Osteocyte (in vitro differentiated cells): ENCODE measurements around the gene GRIN1. TPM values are rescaled to one million over a fixed set of nuclear protein-coding genes. Genes with fewer than 3 reads are reported as not detected.

Source experiments
- DNase-seq: peaks from one replicate; pipeline ENCODE4 v3.0.0; 2021; ENCODE audit warnings: mixed read lengths; ENCODE audit not compliant: unreplicated experiment; ENCODE audit errors: extremely low spot score
- H3K27ac Mint-ChIP-seq: one replicate; pipeline ENCODE4 v1.8.0; 2021; ENCODE audit warnings: mild to moderate bottlenecking, mixed read lengths; ENCODE audit not compliant: unreplicated experiment
- H3K27me3 Mint-ChIP-seq: one replicate; pipeline ENCODE4 v1.8.0; 2021; ENCODE audit warnings: mixed read lengths; ENCODE audit not compliant: unreplicated experiment
- H3K36me3 Mint-ChIP-seq: one replicate; pipeline ENCODE4 v1.8.0; 2021; ENCODE audit warnings: mixed read lengths; ENCODE audit not compliant: unreplicated experiment
- H3K4me1 Mint-ChIP-seq: one replicate; pipeline ENCODE4 v1.8.0; 2021; ENCODE audit warnings: mixed read lengths; ENCODE audit not compliant: unreplicated experiment
- H3K4me3 Mint-ChIP-seq: one replicate; pipeline ENCODE4 v1.8.0; 2021; ENCODE audit warnings: mild to moderate bottlenecking, moderate library complexity, mixed read lengths; ENCODE audit not compliant: unreplicated experiment
- H3K9me3 Mint-ChIP-seq: one replicate; pipeline ENCODE4 v1.8.0; 2021; ENCODE audit warnings: mixed read lengths; ENCODE audit not compliant: unreplicated experiment
- total RNA-seq: library from RNA; stranded (reverse); gene quantifications from 2 replicates; pipeline ENCODE4 v1.2.1, GENCODE V29; 2021
- TF ChIP-seq, protein P1 (sequence below): fragments of 200-600 bp; sonication (generic); IDR thresholded peaks from 2 replicates; pipeline ENCODE4 v1.5.0; 2021; ENCODE audit warnings: antibody characterized with exemption, mild to moderate bottlenecking, moderate library complexity

The GRIN1 gene
- total RNA-seq, 1 donor from 2014 or later: not detected

DNA sequence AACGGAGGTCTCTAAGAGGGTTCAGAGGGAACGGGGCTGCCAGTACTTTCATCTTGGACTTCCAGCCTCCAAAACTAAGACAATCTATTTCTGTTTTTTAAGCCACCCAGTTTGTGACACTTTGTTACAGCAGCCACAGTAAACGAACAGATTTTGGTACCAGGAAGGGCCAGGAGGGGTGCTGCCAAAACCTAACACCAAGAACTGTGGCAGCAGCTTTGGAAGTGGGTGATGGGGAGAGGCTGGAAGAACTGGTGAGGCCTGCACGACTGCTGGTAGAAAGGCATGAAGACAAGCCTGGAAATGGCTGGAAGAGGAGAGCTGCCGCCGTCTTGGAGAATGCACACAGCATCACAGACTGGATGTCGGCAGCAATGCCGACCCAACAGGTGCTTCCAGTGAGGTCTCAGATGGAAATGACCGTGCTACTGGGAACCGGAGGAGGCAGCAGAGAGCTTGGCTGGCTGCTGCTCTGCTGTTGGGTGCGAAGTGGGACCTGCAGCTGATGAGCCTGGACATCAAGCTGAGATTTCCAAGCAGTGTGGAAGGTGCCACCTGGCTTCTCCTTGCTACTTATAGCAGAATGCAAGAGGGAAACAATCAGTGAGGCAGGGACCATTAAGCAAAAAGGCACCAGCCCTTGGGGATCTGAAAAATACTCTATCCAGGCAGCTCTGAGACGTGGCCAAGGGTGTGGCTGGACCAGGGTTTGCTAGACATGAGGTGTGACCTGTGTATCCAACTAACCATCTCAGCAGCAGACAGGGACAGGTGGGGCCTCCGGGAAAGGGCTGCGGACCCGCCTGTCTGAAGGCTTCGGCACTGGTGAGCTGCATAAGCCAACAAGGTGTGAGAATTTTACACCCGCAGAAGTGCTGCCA, 37.6 kb downstream of the GRIN1 start:
- DNase-seq: no peak
- Mint-ChIP-seq H3K4me3 (no peak overlapping the region), H3K4me1 (peaks cover 2% of the 10 kb centered on the region)

DNA sequence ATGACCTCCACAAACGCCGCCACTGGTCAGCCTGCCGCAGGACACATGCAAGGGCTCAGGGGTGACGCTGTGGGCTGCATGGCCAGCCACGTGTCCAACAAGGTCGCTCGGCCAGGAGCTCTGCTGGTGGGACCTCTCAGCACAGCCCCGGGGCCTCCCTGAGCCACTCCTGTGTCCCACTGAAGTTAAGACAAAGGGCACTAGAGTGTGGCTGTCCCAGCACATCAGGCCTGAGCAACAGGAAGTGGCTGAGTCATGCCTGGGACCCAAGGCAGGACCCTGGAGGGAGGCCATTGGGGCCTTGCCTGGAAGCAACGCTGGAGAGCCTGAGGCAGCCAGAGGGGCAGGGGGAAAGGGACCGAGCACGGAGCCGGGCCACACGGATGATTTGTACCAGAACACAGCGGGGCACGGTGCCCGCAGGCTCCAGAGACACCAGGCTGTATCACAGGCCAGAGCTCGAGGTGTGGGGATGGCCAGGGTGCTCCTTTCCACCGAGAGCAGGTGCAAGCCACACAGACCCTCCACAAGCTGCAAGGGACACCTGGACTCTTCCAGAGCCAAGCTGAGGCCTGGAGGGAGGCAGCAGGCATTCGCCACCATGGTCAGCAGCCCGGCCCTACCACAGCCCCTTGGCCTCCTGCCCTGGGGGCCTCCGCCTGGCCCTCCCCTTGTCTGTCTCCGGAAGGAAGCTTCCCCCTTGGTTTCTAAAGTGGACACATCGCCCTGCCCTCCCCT, 39.4 kb downstream of the GRIN1 start:
- Mint-ChIP-seq H3K27ac (no peak overlapping the region), H3K27me3 (no peaks in the 10 kb centered on the region), H3K9me3 (no peaks in the 10 kb centered on the region), H3K4me3 (no peak overlapping the region), H3K4me1 (peaks cover 2% of the 10 kb centered on the region), H3K36me3 (peaks cover 11% of the 10 kb centered on the region)
- no peak for DNase-seq
- TF ChIP-seq, protein P1, sequence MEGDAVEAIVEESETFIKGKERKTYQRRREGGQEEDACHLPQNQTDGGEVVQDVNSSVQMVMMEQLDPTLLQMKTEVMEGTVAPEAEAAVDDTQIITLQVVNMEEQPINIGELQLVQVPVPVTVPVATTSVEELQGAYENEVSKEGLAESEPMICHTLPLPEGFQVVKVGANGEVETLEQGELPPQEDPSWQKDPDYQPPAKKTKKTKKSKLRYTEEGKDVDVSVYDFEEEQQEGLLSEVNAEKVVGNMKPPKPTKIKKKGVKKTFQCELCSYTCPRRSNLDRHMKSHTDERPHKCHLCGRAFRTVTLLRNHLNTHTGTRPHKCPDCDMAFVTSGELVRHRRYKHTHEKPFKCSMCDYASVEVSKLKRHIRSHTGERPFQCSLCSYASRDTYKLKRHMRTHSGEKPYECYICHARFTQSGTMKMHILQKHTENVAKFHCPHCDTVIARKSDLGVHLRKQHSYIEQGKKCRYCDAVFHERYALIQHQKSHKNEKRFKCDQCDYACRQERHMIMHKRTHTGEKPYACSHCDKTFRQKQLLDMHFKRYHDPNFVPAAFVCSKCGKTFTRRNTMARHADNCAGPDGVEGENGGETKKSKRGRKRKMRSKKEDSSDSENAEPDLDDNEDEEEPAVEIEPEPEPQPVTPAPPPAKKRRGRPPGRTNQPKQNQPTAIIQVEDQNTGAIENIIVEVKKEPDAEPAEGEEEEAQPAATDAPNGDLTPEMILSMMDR: no peak

More for the DNA sequence above, 37.6 kb downstream of the GRIN1 start:
- TF ChIP-seq, protein P1: peak; percentile 48
- H3K27me3 Mint-ChIP-seq: no peaks in the 10 kb centered on the region
- H3K36me3 Mint-ChIP-seq: peaks cover 7% of the 10 kb centered on the region
- H3K27ac Mint-ChIP-seq: no peak overlapping the region
- H3K9me3 Mint-ChIP-seq: no peaks in the 10 kb centered on the region

DNA sequence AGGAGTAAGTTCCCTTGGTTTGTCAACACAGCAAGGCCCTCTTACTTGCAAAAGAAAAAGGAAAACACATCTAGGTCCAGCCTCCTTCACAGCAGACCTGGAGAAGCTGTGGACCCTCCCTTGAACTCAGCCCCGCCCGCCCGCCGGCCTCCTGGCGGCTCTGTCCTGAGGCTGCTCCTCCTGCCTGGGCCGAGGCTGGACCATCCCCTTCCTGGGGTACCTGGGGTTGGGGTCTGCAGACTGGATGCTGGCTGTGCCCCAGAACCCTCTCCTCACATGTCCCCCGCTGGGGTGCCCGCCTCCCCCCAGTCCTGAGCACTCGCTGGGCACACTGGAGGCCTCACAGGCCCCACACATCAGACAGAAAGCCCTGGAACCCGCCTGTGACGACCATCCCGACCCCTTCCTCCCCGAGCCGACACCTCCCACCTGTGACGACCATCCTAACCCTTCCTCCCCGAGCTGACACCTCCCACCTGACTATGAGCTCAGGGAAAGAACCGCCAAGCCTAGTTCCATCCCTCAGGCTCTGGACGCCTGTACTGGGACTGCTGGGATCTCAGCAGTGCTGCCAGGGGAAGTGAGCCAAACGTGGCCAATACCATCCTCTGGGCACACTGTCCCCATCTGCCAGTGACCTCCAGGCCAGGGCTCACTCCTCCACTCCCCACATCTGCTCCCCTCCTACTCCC, 40.1 kb downstream of the GRIN1 start:
- Mint-ChIP-seq H3K4me1 (peaks cover 2% of the 10 kb centered on the region), H3K4me3 (no peak overlapping the region), H3K27ac (no peak overlapping the region), H3K9me3 (no peaks in the 10 kb centered on the region), H3K27me3 (no peaks in the 10 kb centered on the region), H3K36me3 (peaks cover 12% of the 10 kb centered on the region)
- TF ChIP-seq, protein P1: no peak
- no peak for DNase-seq

DNA sequence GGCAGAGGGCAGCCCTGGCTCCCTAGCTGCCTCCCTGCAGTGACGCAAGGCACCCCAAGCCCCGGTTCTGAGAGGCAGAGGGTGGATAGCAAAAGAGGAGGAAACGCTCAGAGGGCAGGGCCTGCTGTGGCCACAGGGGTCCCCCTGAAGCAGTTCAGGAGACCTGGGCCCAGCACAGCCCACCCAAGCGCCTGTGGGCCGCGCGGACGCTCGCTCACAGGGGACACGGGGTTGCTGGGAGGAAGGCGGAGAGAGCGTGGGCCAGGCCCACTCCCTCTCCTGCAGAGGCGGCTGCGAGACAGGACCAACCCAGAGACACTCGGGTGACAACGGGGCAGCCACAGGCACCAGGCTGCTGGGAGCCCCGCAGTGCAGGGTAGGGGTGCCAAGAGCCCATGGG, 40.8 kb downstream of the GRIN1 start:
- Mint-ChIP-seq H3K27me3 (no peaks in the 10 kb centered on the region), H3K9me3 (no peaks in the 10 kb centered on the region), H3K36me3 (peaks cover 14% of the 10 kb centered on the region), H3K27ac (no peak overlapping the region), H3K4me1 (peaks cover 2% of the 10 kb centered on the region), H3K4me3 (no peak overlapping the region)
- TF ChIP-seq, protein P1: no peak
- DNase-seq: no peak
